ENCODE data around the gene FRZB.

Gene FRZB

GRCh38 chr2:182818501-182818900 lies 47.9 kb downstream of the FRZB start:
- H3K4me3 ChIP-seq (ENCODE audit: low read depth, low read length): no peak overlapping the region
- no peak for TF ChIP-seq CTCF (IDR thresholded peaks at IDR 0.05; ENCODE audit: low read depth, low read length, missing control alignments)
- in situ Hi-C loops (cut with HindIII; ENCODE audit: low sequenced_read_pairs): no loop called here
- DNase-seq (ENCODE audit: low read depth): no peak

- no peak for TF ChIP-seq CTCF (IDR thresholded peaks at IDR 0.05; ENCODE audit: low read depth, low read length, missing control alignments)
- no peak for DNase-seq (ENCODE audit: low read depth)
- in situ Hi-C loops (cut with HindIII; ENCODE audit: low sequenced_read_pairs): no loop called here
- no peak overlapping the region for H3K4me3 ChIP-seq (ENCODE audit: low read depth, low read length)
Measured at GRCh38 chr2:182817558-182817957, 48.9 kb downstream of the FRZB start.

- in situ Hi-C loops (cut with HindIII; ENCODE audit: low sequenced_read_pairs): no loop called here
- TF ChIP-seq CTCF (IDR thresholded peaks at IDR 0.05; ENCODE audit: low read depth, low read length, missing control alignments): no peak
- no peak overlapping the region for H3K4me3 ChIP-seq (ENCODE audit: low read depth, low read length)
- peak; percentile 5 for DNase-seq (ENCODE audit: low read depth)
Measured at GRCh38 chr2:182816866-182817265, 49.6 kb downstream of the FRZB start.

GRCh38 chr2:182814804-182815203 lies 51.6 kb downstream of the FRZB start:
- DNase-seq (ENCODE audit: low read depth): no peak
- in situ Hi-C loops (cut with HindIII; ENCODE audit: low sequenced_read_pairs): no loop called here
- no peak overlapping the region for H3K4me3 ChIP-seq (ENCODE audit: low read depth, low read length)
- no peak for TF ChIP-seq CTCF (IDR thresholded peaks at IDR 0.05; ENCODE audit: low read depth, low read length, missing control alignments)

- TF ChIP-seq CTCF (IDR thresholded peaks at IDR 0.05; ENCODE audit: low read depth, low read length, missing control alignments): no peak
Measured at GRCh38 chr2:182814380-182814779, 52.1 kb downstream of the FRZB start.

GRCh38 chr2:182810087-182810486 lies 56.4 kb downstream of the FRZB start:
- in situ Hi-C loops (cut with HindIII; ENCODE audit: low sequenced_read_pairs): no loop called here
- TF ChIP-seq CTCF (IDR thresholded peaks at IDR 0.05; ENCODE audit: low read depth, low read length, missing control alignments): no peak
- DNase-seq (ENCODE audit: low read depth): no peak
- H3K4me3 ChIP-seq (ENCODE audit: low read depth, low read length): no peak overlapping the region

More at GRCh38 chr2:182814380-182814779, 52.1 kb downstream of the FRZB start:
- in situ Hi-C loops (cut with HindIII; ENCODE audit: low sequenced_read_pairs): no loop called here
- no peak overlapping the region for H3K4me3 ChIP-seq (ENCODE audit: low read depth, low read length)
- no peak for DNase-seq (ENCODE audit: low read depth)

GRCh38 chr2:182807319-182807718 lies 59.1 kb downstream of the FRZB start:
- in situ Hi-C loops (cut with HindIII; ENCODE audit: low sequenced_read_pairs): no loop called here
- TF ChIP-seq CTCF (IDR thresholded peaks at IDR 0.05; ENCODE audit: low read depth, low read length, missing control alignments): no peak
- no peak for DNase-seq (ENCODE audit: low read depth)
- H3K4me3 ChIP-seq (ENCODE audit: low read depth, low read length): no peak overlapping the region
